K562 (cell line): Measurements from ENCODE around the gene SLC34A3. TPM values are rescaled to one million over a fixed set of nuclear protein-coding genes. Genes with fewer than 3 reads are reported as not detected.

Experiments
- CBX1 ChIP-seq: sonication (generic); IDR thresholded peaks from 2 replicates; pipeline ENCODE4 v1.6.1; 2016; ENCODE audit warnings: antibody characterized with exemption, low read depth, mild to moderate bottlenecking
- CEBPZ ChIP-seq: fragments of 150-350 bp; IDR thresholded peaks from 2 replicates; pipeline ENCODE4 v1.6.1; 2014; ENCODE audit warnings: low read depth, mild to moderate bottlenecking, low read length, borderline replicate concordance
- CREM ChIP-seq: IDR thresholded peaks from 2 replicates; pipeline ENCODE4 v1.6.1; 2014; ENCODE audit warnings: antibody characterized with exemption, low read depth
- FOXM1 ChIP-seq, 2 experiments: fragments of 450-650 bp in 1 of 2; sonication (generic) in 1 of 2; formaldehyde crosslinking in 1 of 2; IDR thresholded peaks; 2 replicates each; pipeline versions ENCODE4 v1.6.1 to v1.9.0; 2017 to 2022; ENCODE audit warnings: low read depth in 2 of 2, mild to moderate bottlenecking in 2 of 2, missing genetic modification reagents in 1 of 2, moderate library complexity in 1 of 2
- HDAC1 ChIP-seq, 2 experiments: fragments of 450-650 bp; IDR thresholded peaks; 2 replicates each; pipeline ENCODE4 v1.6.1; 2016 to 2017; ENCODE audit warnings: inconsistent platforms in 1 of 2, mild to moderate bottlenecking in 1 of 2, moderate library complexity in 1 of 2
- ILF3 ChIP-seq: fragments of 450-650 bp; IDR thresholded peaks from 2 replicates; pipeline ENCODE4 v1.6.1; 2018; ENCODE audit warnings: antibody characterized with exemption, mild to moderate bottlenecking, moderate library complexity, borderline replicate concordance
- KDM5B ChIP-seq: fragments of 200-600 bp; sonication (generic); IDR thresholded peaks from 2 replicates; pipeline ENCODE4 v1.6.1; 2012; ENCODE audit warnings: low read depth, mild to moderate bottlenecking, moderate library complexity, low read length, control low read depth, inconsistent platforms; ENCODE audit not compliant: insufficient replicate concordance
- KLF1 ChIP-seq: fragments of 450-650 bp; IDR thresholded peaks from 2 replicates; pipeline ENCODE4 v1.6.1; 2016; ENCODE audit warnings: missing genetic modification characterization, missing compliant biosample characterization
- KLF10 ChIP-seq: fragments of 250-450 bp; sonication (Bioruptor Pico); IDR thresholded peaks from 2 replicates; pipeline ENCODE4 v1.6.1; 2021; ENCODE audit warnings: matching md5 sums
- NFATC3 ChIP-seq: fragments of 450-650 bp; IDR thresholded peaks from 2 replicates; pipeline ENCODE4 v1.6.1; 2017; ENCODE audit warnings: mild to moderate bottlenecking
- NKRF ChIP-seq: fragments of 450-650 bp; IDR thresholded peaks from 2 replicates; pipeline ENCODE4 v1.6.1; 2016; ENCODE audit warnings: borderline replicate concordance
- NR2C1 ChIP-seq, 2 experiments: fragments of 450-650 bp; IDR thresholded peaks; 2 replicates each; pipeline ENCODE4 v1.6.1; 2017; ENCODE audit warnings: mild to moderate bottlenecking in 2 of 2, antibody characterized with exemption in 1 of 2, inconsistent platforms in 1 of 2, missing compliant biosample characterization in 1 of 2, missing genetic modification characterization in 1 of 2
- RBM14 ChIP-seq: fragments of 200-400 bp; formaldehyde crosslinking; IDR thresholded peaks from 2 replicates; pipeline ENCODE4 v1.6.1; 2018; ENCODE audit warnings: low read depth, mild to moderate bottlenecking, low read length, moderate library complexity, borderline replicate concordance; ENCODE audit not compliant: insufficient read depth
- VEZF1 ChIP-seq: fragments of 200-800 bp; sonication (Bioruptor generic); IDR thresholded peaks from 2 replicates; pipeline ENCODE4 v1.6.1; 2017; ENCODE audit warnings: missing genetic modification characterization, missing compliant biosample characterization
- ZBTB17 ChIP-seq: fragments of 450-650 bp; formaldehyde crosslinking; IDR thresholded peaks from 2 replicates; pipeline ENCODE4 v1.4.0; 2020; ENCODE audit warnings: mild to moderate bottlenecking
- ZNF695 ChIP-seq: fragments of 450-650 bp; formaldehyde crosslinking; IDR thresholded peaks from 2 replicates; pipeline ENCODE4 v1.4.0; 2020; ENCODE audit warnings: mild to moderate bottlenecking, moderate library complexity
- polyA plus RNA-seq, 8 experiments: library from polyadenylated mRNA; depleted of rRNA in 4 of 8; stranded (reverse) in 5 of 8; unstranded in 3 of 8; fragments of >200 nt; fragmentation: Nextera tagmentation in 2 of 8; fragmentation: Illumina TruSeq in 1 of 8; extraction: Ambion mirVana in 2 of 8; extraction: Trizol in 1 of 8; gene quantifications; 2 replicates each; pipeline versions ENCODE4 v1.2.1 to v1.2.3, GENCODE V29; 2011 to 2014; ENCODE audit warnings: inconsistent platforms in 1 of 8, missing spikeins in 1 of 8
- total RNA-seq, 7 experiments: library from RNA; depleted of rRNA in 6 of 7; stranded (reverse); fragments of >200 nt in 6 of 7; fragmentation: Illumina TruSeq in 2 of 7; extraction: Trizol in 2 of 7; gene quantifications; 2 replicates each; pipeline versions ENCODE4 v1.2.1 to v1.2.3, GENCODE V29; 2011 to 2021; ENCODE audit warnings: low replicate concordance in 1 of 7

The SLC34A3 gene
- total and polyA plus RNA-seq, 9 of the 15 experiments (the other 6 are each of a cell fraction or from before 2014, with no cell fraction given): not detected

GRCh38 chr9:137240841-137241489 lies 10.3 kb downstream of the SLC34A3 start, which contains the start of gene TUBB4B (continued):
- TF ChIP-seq VEZF1 (CRISPR knock-in tag) (no peak), KLF10 (no peak), NKRF (no peak), CREM (peak; percentile 71), NFATC3 (no peak), HDAC1 (IDR thresholded peaks at IDR 0.05) (peak in 1 of 2 experiments; percentile 36; a peak in 2 of 4 replicates), CEBPZ (peak; percentile 95), NR2C1 (IDR thresholded peaks at IDR 0.05) (no peak), NR2C1 (tag; IDR thresholded peaks at IDR 0.05) (no peak), CBX1 (peak; percentile 97), FOXM1 (IDR thresholded peaks at IDR 0.05; ENCODE audit: low read depth) (peak; percentile 100), FOXM1 (CRISPR knock-in tag; IDR thresholded peaks at IDR 0.05; ENCODE audit: low read depth) (peak; percentile 100), RBM14 (peak; percentile 94; the same call in 1 of the 2 replicates), ILF3 (no peak), ZNF695 (no peak), KDM5B (peak; percentile 99), KLF1 (tag) (peak; percentile 18; the same call in 1 of the 2 replicates), ZBTB17 (0 out of 2 replicates have a peak, but pooled peaks have one; percentile 57)
